Activated CD8-positive, alpha-beta memory T cell treated with anti-CD3 and anti-CD28 coated beads, Interleukin-2, amount 10 ng/mL, durations not matched to agents 7 days and 5 days (primary cell): Measurements from ENCODE around the gene CGRRF1. TPM values are rescaled to one million over a fixed set of nuclear protein-coding genes. Genes with fewer than 3 reads are reported as not detected.

Source experiments
- ATAC-seq: fragments of 150-1000 bp; cut with Tn5 transposase; one replicate; pipeline ENCODE4 v1.10.0; 2021; ENCODE audit warnings: moderate library complexity
- CTCF ChIA-PET: fragments of 350-600 bp; sonication (Branson Sonifier 250); formaldehyde crosslinking; loops from one replicate; lab custom pipeline; 2021; ENCODE audit warnings: antibody characterized with exemption; lab: Charles Lee
- DNase-seq: peaks from one replicate; pipeline ENCODE4 v3.0.0-alpha.2; 2020
- H3K27ac Mint-ChIP-seq: one replicate; pipeline ENCODE4 v1.8.0; 2021; ENCODE audit warnings: mild to moderate bottlenecking, mixed read lengths
- H3K27me3 Mint-ChIP-seq: one replicate; pipeline ENCODE4 v1.8.0; 2021; ENCODE audit warnings: mixed read lengths
- H3K36me3 Mint-ChIP-seq: one replicate; pipeline ENCODE4 v1.8.0; 2021; ENCODE audit warnings: mild to moderate bottlenecking, mixed read lengths
- H3K4me1 Mint-ChIP-seq: one replicate; pipeline ENCODE4 v1.8.0; 2021; ENCODE audit warnings: mixed read lengths
- H3K4me3 Mint-ChIP-seq: one replicate; pipeline ENCODE4 v1.8.0; 2021; ENCODE audit warnings: mild to moderate bottlenecking, moderate library complexity, mixed read lengths
- H3K9me3 Mint-ChIP-seq: one replicate; pipeline ENCODE4 v1.8.0; 2022; ENCODE audit warnings: low read depth, mixed read lengths
- total RNA-seq, 2 experiments: library from RNA; stranded (reverse); gene quantifications; one replicate each; pipeline ENCODE4 v1.2.3, GENCODE V29; 2021

Gene CGRRF1
- total RNA-seq, 2 experiments from 2014 or later, result 10.0 to 10.7 TPM

DNA sequence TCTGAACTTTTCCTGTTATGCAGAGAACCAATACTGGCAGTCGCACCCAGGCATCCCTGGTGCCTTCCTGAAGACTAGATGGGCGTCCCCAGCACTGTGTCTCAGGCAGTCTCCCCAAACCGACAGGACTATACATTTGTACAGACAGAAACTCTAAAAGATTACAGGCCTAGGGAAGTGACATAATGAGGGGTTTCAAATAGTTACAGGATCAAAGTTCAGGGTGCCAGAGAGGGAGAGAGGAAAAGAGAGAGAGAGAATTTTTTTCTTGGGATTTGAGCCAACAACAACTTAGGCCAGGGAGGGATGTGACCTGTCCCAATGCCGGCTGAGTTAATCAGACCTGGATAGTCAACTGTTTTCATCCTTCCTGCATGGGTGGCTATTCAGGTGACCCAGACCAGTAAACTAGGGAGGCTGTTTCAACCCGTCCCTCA lies 11.6 kb upstream of the CGRRF1 start:
- Mint-ChIP-seq H3K4me1 (peaks cover 5% of the 10 kb centered on the region), H3K27ac (no peak overlapping the region), H3K27me3 (peaks cover 27% of the 10 kb centered on the region), H3K9me3 (no peaks in the 10 kb centered on the region), H3K36me3 (no peaks in the 10 kb centered on the region), H3K4me3 (no peak overlapping the region)
- CTCF ChIA-PET, result no interaction called here
- ATAC-seq (no peak), DNase-seq (no peak)

DNA sequence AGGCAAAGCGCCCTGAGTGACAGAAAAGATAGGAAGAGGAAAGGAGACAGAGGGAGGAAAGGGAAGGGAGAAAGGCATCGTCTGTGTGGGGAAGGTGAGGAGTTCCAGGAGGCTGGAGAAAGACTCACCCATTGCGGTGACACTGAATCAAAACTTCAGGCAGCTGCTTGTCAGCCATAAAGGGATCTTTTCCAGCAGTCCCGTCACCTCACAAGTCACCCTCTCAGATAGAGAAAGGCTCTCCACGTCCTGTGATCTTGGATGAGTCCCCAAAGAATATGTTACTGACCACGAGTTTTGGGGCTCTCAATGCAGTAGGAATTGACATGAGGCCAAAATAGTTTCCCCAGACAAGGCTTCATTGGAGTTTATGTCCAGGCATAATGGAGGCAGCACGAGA lies 11.1 kb upstream of the CGRRF1 start:
- Mint-ChIP-seq H3K4me1 (peaks cover 5% of the 10 kb centered on the region), H3K27ac (no peak overlapping the region), H3K9me3 (no peaks in the 10 kb centered on the region), H3K36me3 (no peaks in the 10 kb centered on the region), H3K4me3 (no peak overlapping the region), H3K27me3 (peaks cover 27% of the 10 kb centered on the region)
- DNase-seq (no peak), ATAC-seq (no peak)
- CTCF ChIA-PET, result no interaction called here

- CTCF ChIA-PET, result interaction anchor here (1.9 kb wide), 1 partner anchor 8 kb away, joined by 7 read pairs; the partner anchor contains the start of gene CGRRF1
- peaks cover 5% of the 10 kb centered on the region for H3K4me1 Mint-ChIP-seq
- H3K4me3 Mint-ChIP-seq, result no peak overlapping the region
- peaks cover 31% of the 10 kb centered on the region for H3K27me3 Mint-ChIP-seq
- H3K27ac Mint-ChIP-seq, result no peak overlapping the region
- no peaks in the 10 kb centered on the region for H3K9me3 Mint-ChIP-seq
- no peak for DNase-seq
- no peaks in the 10 kb centered on the region for H3K36me3 Mint-ChIP-seq
- no peak for ATAC-seq
Measured at GRCh38 chr14:54500744-54501143, 9.0 kb upstream of the CGRRF1 start.

- no peaks in the 10 kb centered on the region for H3K36me3 Mint-ChIP-seq
- ATAC-seq, result no peak
- no peak overlapping the region for H3K27ac Mint-ChIP-seq
- no peaks in the 10 kb centered on the region for H3K9me3 Mint-ChIP-seq
- H3K4me1 Mint-ChIP-seq, result peaks cover 4% of the 10 kb centered on the region
- no peak overlapping the region for H3K4me3 Mint-ChIP-seq
- DNase-seq, result no peak
- peaks cover 31% of the 10 kb centered on the region for H3K27me3 Mint-ChIP-seq
- CTCF ChIA-PET, result interaction anchor here (0.7 kb wide), 1 partner anchor 184 kb away, joined by 4 read pairs; no protein-coding TSS in a partner anchor
Measured at GRCh38 chr14:54501480-54501879, 8.2 kb upstream of the CGRRF1 start.

- Mint-ChIP-seq H3K4me3 (no peak overlapping the region), H3K9me3 (no peaks in the 10 kb centered on the region), H3K27me3 (peaks cover 31% of the 10 kb centered on the region), H3K4me1 (peaks cover 4% of the 10 kb centered on the region), H3K36me3 (no peaks in the 10 kb centered on the region), H3K27ac (no peak overlapping the region)
- no peak for DNase-seq
- ATAC-seq, result peak; percentile 23
- CTCF ChIA-PET, result interaction anchor here (0.7 to 1.6 kb wide), 2 partner anchors 12 to 1702 kb away, joined by 3 to 4 read pairs; no protein-coding TSS in a partner anchor
Measured at GRCh38 chr14:54502602-54503001, 7.1 kb upstream of the CGRRF1 start.

- H3K27me3 Mint-ChIP-seq, result peaks cover 26% of the 10 kb centered on the region
- H3K36me3 Mint-ChIP-seq, result no peaks in the 10 kb centered on the region
- H3K9me3 Mint-ChIP-seq, result no peaks in the 10 kb centered on the region
- peaks cover 4% of the 10 kb centered on the region for H3K4me1 Mint-ChIP-seq
- CTCF ChIA-PET, result interaction anchor here (0.7 to 1.6 kb wide), 4 partner anchors 13 to 1701 kb away, joined by 3 to 4 read pairs (median 4); partner anchors contain the start of gene MAPK1IP1L
- ATAC-seq, result no peak
- no peak overlapping the region for H3K4me3 Mint-ChIP-seq
- no peak for DNase-seq
- H3K27ac Mint-ChIP-seq, result no peak overlapping the region
Measured at GRCh38 chr14:54503486-54503885, 6.2 kb upstream of the CGRRF1 start.

GRCh38 chr14:54512393-54512792 lies 2.7 kb downstream of the CGRRF1 start:
- DNase-seq (no peak), ATAC-seq (no peak)
- Mint-ChIP-seq H3K4me1 (peaks cover 29% of the 10 kb centered on the region), H3K27ac (no peak overlapping the region), H3K27me3 (no peaks in the 10 kb centered on the region), H3K4me3 (no peak overlapping the region), H3K9me3 (peaks cover 9% of the 10 kb centered on the region), H3K36me3 (peaks cover 20% of the 10 kb centered on the region)
- CTCF ChIA-PET, result interaction anchor here (0.8 to 1.1 kb wide), 2 partner anchors 17 to 23 kb away, joined by 3 to 4 read pairs; no protein-coding TSS in a partner anchor

- Mint-ChIP-seq H3K4me3 (no peak overlapping the region), H3K27ac (no peak overlapping the region), H3K9me3 (peaks cover 12% of the 10 kb centered on the region), H3K36me3 (peaks cover 33% of the 10 kb centered on the region), H3K4me1 (peaks cover 19% of the 10 kb centered on the region), H3K27me3 (no peaks in the 10 kb centered on the region)
- no peak for DNase-seq
- ATAC-seq, result no peak
- CTCF ChIA-PET, result no interaction called here
Measured at GRCh38 chr14:54515670-54516069, 6.0 kb downstream of the CGRRF1 start.

DNA sequence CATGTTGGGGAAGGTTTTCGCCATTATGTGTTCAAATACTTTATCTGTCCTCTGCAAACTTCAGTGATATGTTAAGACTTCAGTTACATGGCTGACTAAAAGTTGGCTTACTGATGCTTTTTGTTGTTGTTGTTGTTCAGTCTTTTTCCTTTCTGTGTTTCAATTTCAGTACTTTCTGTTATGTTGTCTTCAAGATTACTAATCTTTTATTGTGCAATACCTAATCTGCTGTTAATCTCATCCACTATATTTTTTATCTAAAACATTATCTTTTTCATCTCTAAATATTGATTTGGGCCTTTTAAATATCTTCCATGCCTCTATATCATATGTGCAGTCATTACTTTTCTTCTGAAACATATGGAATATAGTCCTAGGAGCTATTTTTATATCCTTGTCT lies 7.0 kb downstream of the CGRRF1 start:
- H3K27me3 Mint-ChIP-seq, result no peaks in the 10 kb centered on the region
- H3K36me3 Mint-ChIP-seq, result peaks cover 33% of the 10 kb centered on the region
- peaks cover 12% of the 10 kb centered on the region for H3K9me3 Mint-ChIP-seq
- H3K27ac Mint-ChIP-seq, result no peak overlapping the region
- ATAC-seq (no peak), DNase-seq (no peak)
- CTCF ChIA-PET, result no interaction called here
- peaks cover 11% of the 10 kb centered on the region for H3K4me1 Mint-ChIP-seq
- H3K4me3 Mint-ChIP-seq, result no peak overlapping the region

DNA sequence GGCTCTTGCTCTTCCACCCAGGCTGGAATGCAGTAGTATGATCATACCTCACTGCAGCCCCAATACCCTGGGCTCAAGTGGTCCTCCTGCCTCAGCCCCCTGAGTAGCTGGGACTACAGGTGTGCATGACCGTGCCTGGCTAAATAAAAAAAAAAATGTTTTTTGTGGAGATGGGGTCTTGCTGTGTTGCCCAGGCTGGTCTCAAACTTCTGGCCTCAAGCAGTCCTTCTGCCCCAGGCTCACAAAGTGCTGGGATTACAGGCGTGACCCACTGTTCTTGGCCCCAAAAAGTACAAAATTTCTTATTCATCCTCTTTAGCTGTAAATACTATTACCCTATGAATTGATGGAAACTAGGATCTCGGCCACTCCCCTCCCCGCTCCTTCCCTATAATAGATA lies 14.7 kb downstream of the CGRRF1 start:
- H3K4me1 Mint-ChIP-seq, result no peaks in the 10 kb centered on the region
- no peak overlapping the region for H3K4me3 Mint-ChIP-seq
- H3K27ac Mint-ChIP-seq, result no peak overlapping the region
- CTCF ChIA-PET, result no interaction called here
- ATAC-seq (no peak), DNase-seq (no peak)
- no peaks in the 10 kb centered on the region for H3K9me3 Mint-ChIP-seq
- peaks cover 24% of the 10 kb centered on the region for H3K36me3 Mint-ChIP-seq
- no peaks in the 10 kb centered on the region for H3K27me3 Mint-ChIP-seq

- Mint-ChIP-seq H3K36me3 (peaks cover 10% of the 10 kb centered on the region), H3K27me3 (no peaks in the 10 kb centered on the region)
- CTCF ChIA-PET, result no interaction called here
Measured at GRCh38 chr14:54528973-54529372, 19.3 kb downstream of the CGRRF1 start.

DNA sequence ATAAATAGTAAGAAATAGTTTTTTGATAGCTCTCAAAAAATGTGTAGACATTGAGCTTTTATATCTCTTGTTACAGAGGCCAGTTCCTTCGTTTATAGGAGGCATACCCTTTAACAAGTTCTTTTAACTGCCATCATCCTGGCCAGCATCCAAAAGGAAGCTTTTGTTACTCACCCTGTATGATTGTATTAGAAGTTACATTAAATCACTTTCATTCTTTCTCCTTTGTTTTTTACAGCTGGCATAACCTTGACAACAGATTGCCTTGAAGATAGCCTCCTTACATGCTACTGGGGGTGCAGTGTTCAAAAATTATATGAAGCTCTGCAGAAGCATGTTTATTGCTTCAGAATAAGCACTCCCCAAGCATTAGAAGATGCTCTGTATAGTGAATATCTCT lies 20.1 kb downstream of the CGRRF1 start:
- Mint-ChIP-seq H3K4me3 (no peak overlapping the region), H3K27me3 (no peaks in the 10 kb centered on the region), H3K4me1 (no peaks in the 10 kb centered on the region), H3K9me3 (no peaks in the 10 kb centered on the region), H3K36me3 (peaks cover 4% of the 10 kb centered on the region), H3K27ac (no peak overlapping the region)
- DNase-seq (no peak), ATAC-seq (no peak)
- CTCF ChIA-PET, result interaction anchor here (0.9 kb wide), 1 partner anchor 245 kb away, joined by 3 read pairs; no protein-coding TSS in a partner anchor

More at GRCh38 chr14:54528973-54529372, 19.3 kb downstream of the CGRRF1 start:
- no peak for ATAC-seq
- no peak for DNase-seq
- no peaks in the 10 kb centered on the region for H3K9me3 Mint-ChIP-seq
- no peaks in the 10 kb centered on the region for H3K4me1 Mint-ChIP-seq
- H3K4me3 Mint-ChIP-seq, result no peak overlapping the region
- no peak overlapping the region for H3K27ac Mint-ChIP-seq

DNA sequence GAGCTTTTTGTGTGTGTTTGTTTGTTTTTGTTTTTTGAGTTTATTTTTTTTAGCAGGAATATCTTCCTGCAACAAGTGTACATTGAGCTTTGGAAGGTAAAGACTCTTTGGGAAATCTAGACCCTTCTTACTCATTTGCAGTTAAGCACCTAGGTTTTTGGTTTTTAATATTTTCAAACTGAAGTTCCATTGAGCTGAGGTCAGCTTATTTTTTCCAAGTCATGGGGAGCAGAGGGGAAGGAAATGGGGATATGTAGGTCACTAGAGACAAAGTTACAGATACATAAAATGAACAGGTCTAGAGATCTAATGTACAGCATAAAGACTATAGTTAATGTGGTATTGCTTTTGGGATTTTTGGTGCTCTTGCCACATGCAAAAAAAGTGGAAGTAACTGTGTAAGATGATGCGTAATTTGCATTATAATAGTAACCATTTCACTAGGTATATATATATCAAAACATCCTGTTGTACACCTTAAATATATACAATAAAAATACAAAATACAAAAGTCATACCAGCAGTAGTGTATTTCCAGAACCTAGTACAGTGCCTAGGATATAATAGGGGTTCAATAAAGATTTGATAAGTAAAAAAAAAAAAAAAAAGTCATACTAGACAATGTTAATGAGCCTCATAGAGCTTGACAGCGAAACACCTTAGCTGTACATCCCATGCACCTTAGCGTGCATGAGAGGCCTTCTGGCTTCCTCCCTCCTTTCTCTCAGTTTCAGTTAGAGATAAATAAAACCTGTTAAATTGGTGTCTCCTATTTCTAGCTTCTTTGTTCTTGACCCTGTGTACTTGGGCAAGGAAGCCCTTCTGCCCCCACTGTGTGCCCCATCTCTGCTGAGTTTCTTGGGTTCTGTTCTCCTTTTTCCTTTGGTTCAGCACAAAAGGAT lies 22.7 kb downstream of the CGRRF1 start:
- no peak overlapping the region for H3K4me3 Mint-ChIP-seq
- H3K36me3 Mint-ChIP-seq, result peaks cover 3% of the 10 kb centered on the region
- H3K27me3 Mint-ChIP-seq, result no peaks in the 10 kb centered on the region
- no peak overlapping the region for H3K27ac Mint-ChIP-seq
- H3K4me1 Mint-ChIP-seq, result no peaks in the 10 kb centered on the region
- no peaks in the 10 kb centered on the region for H3K9me3 Mint-ChIP-seq
- CTCF ChIA-PET, result no interaction called here
- no peak for ATAC-seq
- DNase-seq, result no peak

- H3K4me3 Mint-ChIP-seq, result no peak overlapping the region
- H3K27ac Mint-ChIP-seq, result no peak overlapping the region
- ATAC-seq, result no peak
- no peaks in the 10 kb centered on the region for H3K4me1 Mint-ChIP-seq
- no peaks in the 10 kb centered on the region for H3K9me3 Mint-ChIP-seq
- CTCF ChIA-PET, result no interaction called here
- H3K36me3 Mint-ChIP-seq, result peaks cover 3% of the 10 kb centered on the region
- DNase-seq, result no peak
- no peaks in the 10 kb centered on the region for H3K27me3 Mint-ChIP-seq
Measured at GRCh38 chr14:54533100-54533499, 23.4 kb downstream of the CGRRF1 start.
